ENCODE measurements around the gene KCTD7.

DNA sequence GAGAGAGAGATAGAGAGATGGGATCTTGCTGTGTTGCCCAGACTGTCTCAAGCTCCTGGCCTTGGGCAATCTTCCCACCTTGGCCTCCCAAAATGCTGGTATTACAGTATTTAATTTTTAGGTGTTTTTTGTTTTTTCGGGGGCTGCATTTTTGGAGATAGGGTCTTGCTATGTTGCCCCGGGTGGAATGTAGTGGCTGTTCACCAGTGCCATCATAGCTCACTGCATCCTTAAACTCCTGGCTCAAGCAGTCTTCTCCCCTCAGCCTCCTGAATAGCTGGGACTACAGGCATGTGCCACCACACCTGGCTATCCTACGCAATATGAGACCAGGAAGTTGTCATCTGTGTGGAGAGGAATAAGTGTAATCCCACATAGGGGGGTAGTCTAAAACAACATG is 42.4 kb downstream of the KCTD7 start:
- TF ChIP-seq CTCF (conservative IDR thresholded peaks at IDR 0.05; ENCODE audit: low read length): no peak
- no peak for TF ChIP-seq EZH2phosphoT487 (IDR thresholded peaks at IDR 0.05; ENCODE audit: borderline replicate concordance)

All from Loucy (cell line).